NCI-H2081 (cell line): ENCODE results near the gene CFAP69.
"Not testable (repeated sequence)": the region's sequence is repeated elsewhere in the genome, so short reads cannot be mapped to it uniquely, and the experiment has no call there.

Experiments used
- DNase-seq, 2 experiments: peaks; one replicate each; lab custom pipeline; 2025; lab: John Stamatoyannopoulos, UW

The CFAP69 gene

GRCh38 chr7:90270431-90271178 lies 25.6 kb downstream of the CFAP69 start:
- DNase-seq = no peak

- DNase-seq = no peak
These were observed 26.8 kb downstream of the CFAP69 start for GRCh38 chr7:90271753-90272152.

- no peak for DNase-seq
These were observed 27.3 kb downstream of the CFAP69 start for GRCh38 chr7:90272242-90272641.

- no peak for DNase-seq
These were observed 29.2 kb downstream of the CFAP69 start for GRCh38 chr7:90274161-90274560.

DNA sequence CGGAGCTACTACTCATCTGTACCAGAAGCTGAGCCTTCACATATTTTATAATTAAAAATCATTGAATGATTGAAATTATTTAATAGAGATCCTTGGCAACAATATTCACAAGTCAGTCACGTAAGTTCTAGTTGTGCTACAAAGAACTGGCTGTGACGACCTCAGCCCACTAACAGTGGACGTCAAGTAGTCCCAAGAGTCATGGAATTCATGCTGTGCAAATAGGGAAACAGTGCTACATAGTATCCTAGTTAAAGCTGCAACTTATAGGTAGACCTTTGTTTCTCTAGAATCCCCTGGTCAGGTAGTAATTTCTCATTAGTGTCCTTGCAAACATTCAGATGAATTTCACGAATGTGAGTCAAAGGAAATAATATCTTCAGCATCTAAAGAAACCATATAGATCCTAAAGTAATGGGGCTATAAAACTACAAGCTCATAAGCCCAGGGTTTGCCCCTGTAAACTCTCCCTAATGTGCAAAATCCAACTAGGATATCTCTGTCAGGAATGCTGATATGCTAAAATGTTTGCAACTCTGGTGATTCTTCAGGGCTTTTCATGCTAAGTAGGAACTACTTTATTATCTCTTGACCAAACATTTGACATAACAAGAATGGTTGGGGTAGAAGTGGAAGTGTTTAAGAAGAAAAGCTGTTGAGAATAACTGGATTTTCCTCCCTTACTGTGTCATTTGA lies 31.2 kb downstream of the CFAP69 start:
- DNase-seq = no peak

GRCh38 chr7:90288154-90288553 lies 43.2 kb downstream of the CFAP69 start:
- no peak for DNase-seq

- DNase-seq = no peak
These were observed 45.5 kb downstream of the CFAP69 start for GRCh38 chr7:90290244-90291113.

- peak; percentile 22 to 67 for DNase-seq
These were observed 53.4 kb downstream of the CFAP69 start for GRCh38 chr7:90298145-90299038.

GRCh38 chr7:90303241-90303640 lies 58.3 kb downstream of the CFAP69 start:
- no peak for DNase-seq

DNA sequence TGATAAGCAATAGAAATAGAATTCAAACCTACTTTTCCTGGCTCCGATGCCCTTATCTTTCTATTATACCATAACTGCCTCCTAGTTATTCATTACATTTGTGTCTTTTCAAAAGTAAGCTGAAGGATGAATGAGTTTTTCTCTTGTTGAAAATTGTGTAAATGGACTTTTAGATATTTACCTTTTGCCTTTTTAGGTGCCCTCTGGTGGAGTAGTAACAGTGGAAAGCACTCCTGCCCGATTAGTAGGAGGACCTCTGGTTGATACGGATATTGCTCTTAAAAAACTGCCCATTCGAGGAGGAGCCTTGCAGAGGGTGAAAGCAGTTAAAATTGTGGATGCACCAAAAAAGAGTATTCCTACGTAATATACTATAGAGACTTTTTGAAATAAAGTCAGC lies 64.9 kb downstream of the CFAP69 start:
- DNase-seq = no peak

- no peak for DNase-seq
These were observed 66.2 kb downstream of the CFAP69 start for GRCh38 chr7:90311175-90311574.

DNA sequence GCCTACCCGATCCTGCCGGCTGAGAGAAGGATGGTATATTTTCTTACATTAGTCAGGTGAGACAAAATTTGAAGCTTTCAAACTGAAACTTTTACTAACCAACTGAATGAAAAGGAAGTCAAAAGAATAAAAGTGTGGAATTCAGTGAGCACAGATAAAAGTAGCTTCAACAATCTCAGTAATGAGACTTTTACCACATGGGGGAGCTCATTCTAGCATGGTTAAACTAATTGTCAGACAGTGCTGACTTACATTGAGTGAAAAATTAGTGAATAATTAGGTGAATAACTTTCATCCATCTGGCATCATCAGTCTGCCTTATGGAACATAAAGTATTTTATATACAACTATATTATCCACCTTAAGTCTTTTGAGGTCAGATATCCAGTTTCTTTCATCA lies 67.8 kb downstream of the CFAP69 start:
- DNase-seq = no peak

DNA sequence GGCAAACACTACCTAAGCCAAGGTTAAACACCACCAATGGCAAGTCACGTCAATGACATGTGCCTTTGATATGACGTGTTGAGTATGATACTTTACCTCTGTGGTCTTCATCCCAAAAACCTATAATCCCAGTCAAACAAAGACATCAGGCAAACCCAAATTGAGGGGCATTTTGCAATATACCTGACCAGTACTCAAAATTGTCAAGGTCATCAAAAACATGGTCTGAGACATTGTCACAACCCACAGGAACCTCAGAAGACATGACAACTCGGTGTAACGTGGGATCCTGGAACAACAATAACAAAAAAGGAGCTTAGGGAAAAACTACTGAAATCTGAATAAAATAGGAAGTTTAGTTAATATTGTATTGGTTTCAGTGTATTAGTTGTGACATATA lies 68.9 kb downstream of the CFAP69 start:
- no peak for DNase-seq

GRCh38 chr7:90320014-90320413 lies 75.0 kb downstream of the CFAP69 start:
- DNase-seq = no peak

- DNase-seq = no peak
These were observed 75.4 kb downstream of the CFAP69 start for GRCh38 chr7:90320418-90320800.

DNA sequence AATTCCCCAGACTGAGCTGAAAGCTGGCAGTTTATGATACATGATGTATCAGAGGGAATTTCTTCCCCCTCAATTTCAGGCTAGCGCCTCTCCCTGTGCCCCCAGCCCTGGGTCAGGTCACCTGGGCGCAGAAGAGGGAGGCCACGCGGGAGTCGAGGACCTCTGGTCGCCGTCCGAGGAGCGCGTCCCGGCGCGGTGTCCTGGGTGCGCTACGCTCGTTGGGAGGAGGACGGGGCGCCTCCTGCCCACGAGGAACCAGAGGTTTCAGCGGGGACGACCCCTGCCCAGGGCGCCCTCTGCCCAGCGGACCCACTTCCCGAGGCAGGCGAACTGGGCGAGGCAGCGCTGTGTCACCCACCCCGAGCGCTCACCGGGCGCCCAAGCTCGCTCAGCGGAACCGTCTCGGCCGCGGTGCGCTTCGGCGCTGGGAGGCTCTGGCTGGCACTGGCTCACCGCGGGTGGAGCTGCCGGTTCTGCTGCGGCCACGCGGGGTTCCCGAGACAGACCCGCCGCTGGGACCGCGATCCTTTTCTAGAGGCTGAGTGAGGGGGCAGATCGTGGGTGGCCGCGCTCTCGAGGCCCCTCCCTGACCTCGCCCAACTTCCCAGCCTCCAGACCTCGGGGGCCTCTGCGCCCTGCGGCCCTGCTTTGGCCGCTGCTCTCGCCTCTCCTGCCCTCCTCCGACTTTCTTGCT lies 76.0 kb downstream of the CFAP69 start, which contains the start of gene FAM237B:
Gene FAM237B (minus strand): TSS at position 504 of the 694 bp plus-strand sequence. CDS start 1,556 bp downstream, outside the sequence.
- peak; percentile 9 to 26 for DNase-seq

DNA sequence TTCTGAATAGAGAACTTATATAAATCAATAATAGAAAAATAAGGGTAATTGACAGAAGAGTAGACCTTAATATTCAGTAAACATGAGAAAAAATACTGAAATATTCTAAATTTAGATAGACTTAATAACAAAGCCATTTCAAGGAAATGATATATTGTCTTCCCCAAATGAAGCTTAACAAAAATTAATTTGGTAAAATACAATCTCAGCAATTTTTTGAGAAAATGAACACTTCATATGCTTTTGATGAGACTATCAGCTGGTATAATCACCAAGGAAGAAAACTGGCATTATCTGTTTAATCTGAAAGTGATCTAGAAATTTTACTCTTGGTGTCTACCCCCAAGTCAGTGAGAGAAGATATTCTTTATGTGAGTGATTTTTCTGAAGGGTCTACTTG lies 77.9 kb downstream of the CFAP69 start:
- no peak for DNase-seq

- no peak for DNase-seq
These were observed 81.5 kb downstream of the CFAP69 start for GRCh38 chr7:90326500-90326899.

GRCh38 chr7:90334193-90334843 lies 89.3 kb downstream of the CFAP69 start:
- no peak for DNase-seq

DNA sequence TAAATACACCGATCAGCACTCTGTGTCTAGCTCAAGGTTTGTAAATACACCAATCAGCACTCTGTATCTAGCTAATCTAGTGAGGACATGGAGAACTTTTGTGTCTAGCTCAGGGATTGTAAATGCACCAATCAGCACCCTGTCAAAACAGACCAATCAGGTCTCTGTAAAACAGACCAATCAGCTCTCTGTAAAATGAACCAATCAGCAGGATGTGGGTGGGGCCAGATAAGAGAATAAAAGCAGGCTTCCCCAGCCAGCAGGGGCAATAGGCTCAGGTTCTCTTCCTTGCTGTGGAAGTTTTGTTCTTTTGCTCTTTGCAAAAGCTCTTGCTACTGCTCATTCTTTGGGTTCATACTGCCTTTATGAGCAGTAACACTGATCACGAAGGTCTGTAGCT lies 90.0 kb downstream of the CFAP69 start:
- DNase-seq = not testable (repeated sequence)
